NCI-H748 (cell line): ENCODE data around the gene MTG1.
"Not testable (repeated sequence)": the region's sequence is repeated elsewhere in the genome, so short reads cannot be mapped to it uniquely, and the experiment has no call there.

Experiments
- DNase-seq: peaks from one replicate; lab custom pipeline; 2025; ENCODE audit not compliant: unreplicated experiment; lab: John Stamatoyannopoulos, UW

The MTG1 gene

DNA sequence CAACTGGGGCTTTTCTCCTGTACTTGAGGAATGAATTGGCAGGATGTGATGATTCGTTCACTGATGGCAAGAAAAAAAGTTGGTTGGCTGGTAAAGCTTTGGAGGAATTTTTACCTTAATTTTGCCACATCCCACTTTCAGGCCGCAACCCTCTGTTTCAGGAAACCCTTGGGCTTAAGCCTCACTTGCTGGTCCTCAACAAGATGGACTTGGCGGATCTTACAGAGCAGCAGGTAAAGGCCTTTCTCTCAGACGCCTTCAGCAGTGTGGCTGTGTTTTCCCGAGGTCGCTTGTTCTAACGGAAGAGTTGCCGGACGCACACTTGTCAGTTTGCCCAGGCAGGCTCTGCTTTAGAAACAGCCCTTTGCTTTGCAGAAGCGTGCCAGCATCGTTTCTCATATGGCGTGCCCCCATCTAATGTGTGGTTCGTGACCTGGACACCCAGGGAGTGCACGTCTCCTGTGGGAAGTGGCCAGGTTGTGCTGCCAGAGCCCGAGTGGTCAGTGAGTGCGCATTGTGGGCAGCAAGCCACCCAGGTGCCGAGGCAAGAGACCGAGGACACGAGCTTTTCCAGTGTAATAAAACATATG is 2.2 kb downstream of the MTG1 start:
- DNase-seq, result no peak

DNA sequence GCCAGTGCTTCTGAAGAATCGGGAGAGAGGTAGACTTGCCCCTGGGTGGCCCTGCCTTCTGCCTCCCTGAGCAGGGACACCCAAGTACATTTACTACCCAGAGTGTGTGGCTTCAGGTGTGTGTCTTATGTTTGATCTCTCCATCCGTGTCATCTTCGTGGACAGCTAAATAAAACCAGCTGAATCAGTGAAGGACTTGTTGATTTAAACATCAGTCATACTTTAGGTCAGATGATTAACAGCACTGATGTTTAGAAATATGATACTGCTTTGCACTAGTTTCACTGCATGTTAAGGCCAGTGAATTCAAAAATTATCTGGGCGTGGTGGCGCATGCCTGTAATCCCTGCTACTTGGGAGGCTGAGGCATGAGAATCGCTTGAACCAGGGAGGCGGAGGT is 4.0 kb downstream of the MTG1 start:
- no peak for DNase-seq

DNA sequence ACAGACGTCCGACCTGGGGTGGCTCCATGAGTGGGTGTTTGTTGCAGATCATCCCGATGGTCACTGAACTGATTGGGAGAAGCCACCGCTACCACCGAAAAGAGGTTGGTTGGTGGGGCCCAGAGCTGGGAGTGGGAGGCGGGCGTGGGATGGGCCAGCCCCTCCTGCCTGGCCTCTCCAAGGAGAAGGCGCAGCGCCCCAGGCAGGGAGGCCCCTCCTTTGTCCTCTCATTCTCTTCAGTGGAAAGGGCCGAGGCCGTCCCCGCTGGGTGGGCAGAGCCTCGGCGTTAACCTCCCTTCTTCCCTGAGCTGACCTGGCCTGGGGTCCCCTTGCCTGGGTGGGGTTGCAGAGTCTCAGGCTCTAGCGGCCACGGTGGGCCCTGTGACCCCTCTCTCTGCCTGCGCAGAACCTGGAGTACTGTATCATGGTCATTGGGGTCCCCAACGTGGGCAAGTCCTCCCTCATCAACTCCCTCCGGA is 5.2 kb downstream of the MTG1 start:
- no peak for DNase-seq

DNA sequence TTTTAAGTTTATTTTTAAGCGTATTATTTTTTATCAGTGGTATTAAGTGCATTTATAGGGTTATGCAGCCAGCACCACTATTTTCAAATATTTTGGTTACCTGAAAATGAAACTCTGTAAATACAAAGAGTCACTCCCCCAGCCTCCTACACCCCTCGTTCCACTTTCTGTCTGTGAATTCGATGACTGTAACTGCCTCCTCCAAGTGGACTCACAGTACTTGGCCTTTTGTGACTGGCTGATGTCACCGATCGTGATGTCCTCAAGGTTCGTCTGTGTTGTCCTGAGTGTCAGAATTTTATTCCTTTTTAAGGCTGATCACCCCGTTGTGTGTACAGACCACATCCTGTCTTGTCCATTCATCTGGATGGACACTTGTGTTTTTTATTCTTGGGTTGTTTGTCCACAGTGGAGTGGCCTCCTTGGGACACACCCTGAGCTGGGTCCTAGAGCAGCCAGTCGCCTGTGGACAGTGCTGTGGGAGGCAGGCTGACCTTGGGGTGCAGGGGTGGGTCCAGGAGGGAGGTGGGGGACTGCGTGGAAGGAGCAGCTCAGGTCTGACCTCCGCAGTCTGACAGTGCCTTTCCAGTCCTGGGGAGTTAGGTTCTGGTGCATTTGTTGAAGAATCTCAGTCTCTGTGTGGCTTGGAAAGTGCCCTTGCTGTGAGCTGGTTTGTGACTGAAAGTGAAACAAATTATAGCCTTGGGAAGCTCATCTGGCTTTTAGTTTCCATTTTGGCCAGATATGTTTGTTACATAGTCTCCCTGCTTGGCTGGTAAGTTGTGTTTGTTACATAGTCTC is 6.9 kb downstream of the MTG1 start:
- DNase-seq, result no peak

DNA sequence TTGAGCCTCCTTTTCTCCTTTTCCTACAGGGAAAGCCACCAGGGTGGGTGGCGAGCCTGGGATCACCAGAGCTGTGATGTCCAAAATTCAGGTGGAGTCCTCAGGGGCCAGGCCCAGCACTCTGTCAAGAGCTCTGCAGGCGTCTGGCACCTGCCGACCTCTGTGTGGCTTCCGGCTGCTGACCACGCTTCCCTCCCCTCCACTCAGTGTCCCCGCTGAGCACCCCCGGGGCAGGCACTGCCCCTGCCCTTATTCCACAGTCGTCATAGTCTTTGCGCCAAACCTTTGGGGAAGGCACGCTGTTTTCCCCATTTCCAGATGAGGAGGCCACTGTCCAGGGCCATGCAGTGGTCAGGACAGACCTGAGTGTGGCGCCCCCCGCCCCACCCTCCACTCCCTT is 7.5 kb downstream of the MTG1 start:
- DNase-seq, result no peak

DNA sequence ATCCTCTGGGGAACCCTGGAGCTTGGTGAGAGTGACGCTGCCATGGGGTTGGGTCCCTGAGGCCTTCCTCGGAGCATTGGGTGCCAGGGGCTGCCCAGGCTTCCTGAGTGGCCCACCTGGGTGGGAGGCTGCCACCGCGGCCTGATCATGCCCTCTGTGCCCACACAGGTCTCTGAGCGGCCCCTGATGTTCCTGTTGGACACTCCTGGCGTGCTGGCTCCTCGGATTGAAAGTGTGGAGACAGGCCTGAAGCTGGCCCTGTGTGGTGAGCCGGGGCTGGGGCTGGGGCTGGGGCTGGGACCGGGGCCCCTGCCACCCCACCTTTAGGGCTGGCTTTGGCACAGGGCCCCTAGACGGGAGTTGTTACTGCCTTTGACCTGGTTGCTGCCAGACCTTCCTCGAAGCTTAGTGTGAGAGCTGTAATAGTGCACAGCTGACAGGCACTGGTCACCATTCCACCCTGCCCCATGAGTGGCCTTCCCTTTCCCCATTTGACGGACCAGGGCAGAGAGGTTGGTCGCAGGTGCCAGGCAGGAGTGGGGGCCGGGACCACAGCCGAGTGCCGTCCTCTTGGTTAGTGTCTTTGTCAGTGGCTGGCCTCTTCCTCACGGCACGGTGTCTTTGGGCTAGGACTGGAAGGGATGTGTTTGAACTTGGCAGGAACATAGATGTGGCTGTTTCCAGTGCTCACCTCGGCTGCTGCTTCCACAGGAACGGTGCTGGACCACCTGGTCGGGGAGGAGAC is 8.2 kb downstream of the MTG1 start:
- DNase-seq, result no peak

DNA sequence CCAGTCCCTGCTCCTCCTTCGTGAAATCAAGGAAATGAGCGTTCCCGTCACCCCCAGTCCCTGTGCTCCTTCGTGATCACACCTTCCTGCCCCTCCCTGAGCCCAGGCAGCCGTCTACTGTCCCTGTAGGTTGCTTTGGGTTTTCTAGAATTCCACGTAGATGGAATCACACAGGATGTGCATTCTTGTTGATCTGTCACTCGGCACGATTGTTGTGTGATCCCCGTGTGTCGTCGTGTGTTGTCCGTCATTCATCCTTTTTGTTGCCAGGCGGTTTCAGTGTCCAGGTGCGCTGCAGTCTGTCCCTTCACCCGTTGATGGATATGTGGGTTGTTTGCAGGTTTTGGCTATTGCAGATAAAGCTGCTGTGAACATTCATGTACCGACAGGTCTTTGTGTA is 9.4 kb downstream of the MTG1 start:
- DNase-seq, result no peak

DNA sequence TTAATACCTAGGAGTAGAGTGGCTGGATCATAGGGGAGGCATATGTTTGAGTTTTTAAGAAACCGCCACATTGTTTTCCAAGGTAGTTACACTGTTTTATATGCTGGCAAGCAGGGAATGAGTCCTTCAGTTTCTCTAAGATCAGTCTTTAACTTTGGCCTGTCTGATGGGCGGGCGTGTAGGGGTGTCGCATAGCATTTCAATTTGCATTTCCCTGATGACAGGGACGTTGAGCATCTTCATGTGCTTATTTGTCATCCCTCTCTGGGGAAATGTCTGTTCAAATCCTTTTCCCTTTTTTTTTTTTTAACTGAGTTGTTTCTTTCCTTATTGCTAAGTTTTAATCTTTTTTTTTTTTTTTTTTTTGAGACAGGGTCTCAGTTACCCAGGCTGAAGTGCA is 9.8 kb downstream of the MTG1 start:
- no peak for DNase-seq

DNA sequence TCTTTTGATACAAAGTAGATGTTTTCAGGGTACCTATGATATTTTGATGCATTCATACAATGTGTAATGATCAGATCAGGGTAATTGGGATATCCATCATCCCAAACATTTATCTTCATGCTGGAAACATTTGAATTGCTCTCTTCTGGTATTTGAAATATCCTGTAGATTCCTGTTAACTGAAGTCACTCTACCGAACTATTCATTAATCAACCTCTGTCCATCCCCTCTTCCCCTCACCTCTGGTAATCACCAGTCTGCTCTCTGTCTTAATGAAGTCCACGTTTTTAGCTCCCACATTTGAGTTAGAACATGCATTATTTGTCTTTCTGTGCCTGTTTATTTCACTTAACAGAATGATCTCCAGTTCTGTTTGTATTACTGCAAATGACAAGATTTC is 11.3 kb downstream of the MTG1 start:
- DNase-seq, result no peak

DNA sequence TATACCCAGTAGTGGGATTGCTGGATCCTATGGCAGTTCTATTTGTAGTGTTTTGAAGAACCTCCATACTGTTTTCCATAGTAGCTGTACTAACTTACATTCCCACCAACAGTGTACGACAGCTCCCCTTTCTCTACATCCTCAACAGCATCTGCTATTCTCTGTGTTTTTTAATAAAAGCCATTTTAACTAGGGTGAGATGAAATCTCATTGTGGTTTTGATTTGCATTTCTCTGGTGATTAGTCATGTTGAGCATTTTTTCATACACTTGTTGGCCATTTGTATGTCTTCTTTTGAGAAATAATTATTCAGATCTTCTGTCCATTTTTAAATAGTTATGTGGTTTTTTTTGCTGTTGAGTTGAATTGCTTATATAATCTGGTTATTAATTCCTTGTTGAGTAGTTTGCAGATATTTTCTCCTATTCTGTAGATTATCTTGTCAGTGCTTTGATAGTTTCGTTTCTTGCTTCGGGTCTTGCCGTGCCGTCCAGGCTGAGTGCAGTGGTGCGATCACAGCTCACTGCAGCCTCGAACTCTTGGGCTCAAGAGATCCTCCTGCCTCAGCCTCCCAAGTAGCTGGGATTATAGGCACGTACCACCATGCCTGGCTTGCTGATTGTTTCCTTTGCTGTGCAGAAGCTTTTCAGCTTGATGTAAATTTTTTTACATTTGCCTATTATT is 12.0 kb downstream of the MTG1 start:
- no peak for DNase-seq

DNA sequence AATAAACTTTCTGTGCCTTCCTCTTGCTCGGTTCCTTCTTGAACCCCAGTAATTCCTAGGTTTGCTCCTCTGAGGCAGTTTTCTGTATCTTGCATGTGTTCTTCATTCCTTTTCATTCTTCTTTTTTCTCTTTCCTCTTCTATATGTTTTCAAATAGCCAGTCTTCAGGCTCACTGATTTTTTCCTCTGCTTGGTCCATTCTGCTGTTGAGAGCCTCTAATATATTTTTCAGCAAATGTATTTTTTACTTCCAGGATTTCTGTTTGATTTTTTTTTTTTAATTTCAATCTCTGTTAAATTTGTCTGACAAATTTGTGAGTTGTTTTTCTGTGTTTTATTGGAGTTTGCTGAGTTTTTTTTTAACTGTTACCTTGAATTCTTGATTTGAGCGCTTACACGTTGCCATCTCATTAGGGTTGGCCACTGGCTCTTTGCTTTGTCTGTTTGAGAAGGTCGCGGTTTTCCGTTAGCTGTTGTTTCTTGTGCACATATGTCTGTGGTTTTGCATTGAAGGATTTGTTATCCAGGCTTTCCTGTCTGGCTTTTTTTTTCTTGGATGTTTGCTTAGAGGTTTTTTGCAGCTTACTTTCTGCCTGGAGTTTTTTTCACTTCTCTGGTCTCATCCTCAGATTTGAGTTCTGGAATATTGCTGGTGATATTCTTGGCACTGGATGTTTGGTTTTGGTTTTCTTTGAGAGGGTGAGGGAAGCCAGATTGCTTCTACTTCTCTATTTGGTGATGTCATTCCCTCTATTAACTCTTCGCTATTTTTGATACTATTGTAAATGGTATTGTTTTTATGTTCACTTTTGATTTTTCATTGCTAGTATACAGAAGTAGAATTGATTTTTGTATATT is 17.8 kb downstream of the MTG1 start:
- no peak for DNase-seq

DNA sequence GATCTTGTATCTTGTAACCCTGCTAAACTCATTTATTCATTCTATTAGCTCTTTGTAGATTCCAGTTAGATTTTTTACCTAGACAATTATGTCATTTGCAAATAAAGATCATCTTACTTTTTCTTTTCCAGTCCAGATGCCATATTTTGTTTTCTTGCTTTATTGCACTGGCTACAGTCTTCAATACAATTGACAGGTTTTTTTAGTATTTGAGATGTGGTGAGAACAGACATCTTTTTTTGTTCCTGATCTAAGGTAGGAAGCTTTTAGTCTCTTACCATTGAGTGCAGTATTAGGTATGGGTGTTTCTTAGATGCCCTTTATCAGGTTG is 18.4 kb downstream of the MTG1 start:
- DNase-seq, result no peak

DNA sequence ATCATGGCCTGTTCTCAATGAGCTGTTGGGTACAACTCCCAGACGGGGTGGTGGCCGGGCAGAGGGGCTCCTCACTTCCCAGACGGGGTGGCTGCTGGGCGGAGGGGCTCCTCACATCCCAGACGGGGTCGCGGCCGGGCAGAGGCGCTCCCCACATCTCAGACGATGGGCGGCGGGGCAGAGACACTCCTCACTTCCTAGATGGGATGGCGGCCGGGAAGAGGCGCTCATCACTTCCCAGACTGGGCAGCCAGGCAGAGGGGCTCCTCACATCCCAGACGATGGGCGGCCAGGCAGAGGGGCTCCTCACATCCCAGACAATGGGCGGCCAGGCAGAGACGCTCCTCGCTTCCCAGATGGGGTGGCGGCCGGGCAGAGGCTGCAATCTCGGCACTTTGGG is 20.4 kb downstream of the MTG1 start:
- not testable (repeated sequence) for DNase-seq

DNA sequence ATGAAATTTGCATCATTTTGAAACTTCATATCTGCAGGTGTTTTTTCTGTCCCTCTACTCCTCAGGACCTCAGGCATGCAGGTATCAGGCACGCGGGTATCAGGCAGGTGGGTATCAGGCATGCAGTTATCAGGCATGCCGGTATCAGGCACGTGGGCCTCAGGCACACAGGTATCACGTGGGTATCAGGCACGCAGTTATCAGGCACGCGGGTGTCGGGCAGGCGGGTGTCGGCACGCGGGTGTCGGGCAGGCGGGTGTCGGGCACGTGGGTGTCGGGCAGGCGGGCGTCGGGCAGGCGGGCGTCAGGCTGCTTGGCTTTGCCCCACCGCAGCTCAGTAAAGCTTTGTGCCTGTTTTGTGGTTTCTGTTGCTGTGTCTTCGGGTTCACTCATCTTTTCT is 21.8 kb downstream of the MTG1 start:
- DNase-seq, result no peak

DNA sequence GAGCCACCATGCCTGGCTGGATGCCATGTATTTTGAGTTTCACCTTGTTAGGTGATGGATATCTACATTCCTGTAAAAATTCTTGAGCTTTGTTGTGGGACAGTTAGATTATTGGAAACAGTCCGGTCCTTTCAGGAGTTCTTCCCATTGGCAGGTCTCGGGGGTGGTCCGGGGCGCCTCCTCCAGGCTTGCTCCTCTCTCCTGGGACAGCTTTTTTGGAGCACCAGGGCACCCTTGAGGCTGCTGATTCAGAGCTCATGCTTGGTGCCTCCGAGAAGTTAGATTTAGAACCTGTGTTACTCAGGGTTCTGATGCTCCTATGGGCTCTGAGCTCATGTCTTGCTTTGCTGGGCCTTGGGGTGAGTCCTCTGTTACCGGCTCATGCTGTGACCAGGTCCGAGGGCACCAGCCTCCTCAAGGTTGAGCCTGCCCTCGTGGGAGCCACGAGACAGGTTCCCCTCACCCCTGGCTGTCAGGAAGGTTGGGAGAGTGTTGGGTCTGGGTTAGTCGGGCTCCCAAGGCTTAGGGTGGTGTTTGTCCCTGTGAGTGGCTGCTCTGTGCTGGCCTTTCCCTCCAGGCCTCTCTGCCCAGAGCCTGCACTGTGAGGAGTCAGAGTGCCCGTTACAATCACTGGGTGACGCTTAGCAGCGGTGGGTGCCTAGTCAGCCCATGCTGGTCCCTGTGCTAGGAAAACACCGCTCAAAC is 24.5 kb downstream of the MTG1 start:
- DNase-seq, result no peak

DNA sequence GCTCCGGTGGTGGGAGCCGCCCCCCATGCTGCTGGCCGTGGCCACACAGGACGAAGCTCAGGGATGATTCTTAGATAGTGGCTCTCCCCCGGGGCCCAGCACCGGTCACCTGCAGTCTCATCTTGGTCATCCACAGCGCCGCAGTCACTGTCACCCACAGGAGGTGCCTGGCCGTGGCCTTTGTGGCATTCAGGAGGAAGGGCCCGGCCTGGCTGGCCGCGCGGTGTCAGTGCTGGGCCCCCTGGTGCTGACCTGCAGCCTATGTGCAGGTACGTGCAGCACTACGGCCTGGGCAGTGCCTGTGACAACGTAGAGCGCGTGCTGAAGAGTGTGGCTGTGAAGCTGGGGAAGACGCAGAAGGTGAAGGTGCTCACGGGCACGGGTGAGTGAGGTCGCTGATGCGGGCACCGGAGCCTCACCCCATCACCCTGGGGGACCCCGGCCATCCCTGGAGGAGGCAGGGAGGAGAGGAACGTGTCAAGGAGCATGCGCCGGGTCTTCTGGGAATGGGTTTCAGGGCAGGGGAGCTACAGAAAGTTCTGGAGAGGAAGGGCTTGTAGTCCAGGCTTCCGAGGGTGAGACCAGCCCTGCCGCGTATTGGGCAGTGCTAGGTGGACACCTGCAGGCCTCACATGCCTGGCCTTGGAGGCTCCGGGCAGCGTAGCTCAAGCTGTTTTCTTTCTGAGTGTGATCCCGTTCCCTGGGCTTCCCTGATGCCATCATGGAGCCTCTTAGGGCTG is 25.4 kb downstream of the MTG1 start:
- DNase-seq, result no peak

DNA sequence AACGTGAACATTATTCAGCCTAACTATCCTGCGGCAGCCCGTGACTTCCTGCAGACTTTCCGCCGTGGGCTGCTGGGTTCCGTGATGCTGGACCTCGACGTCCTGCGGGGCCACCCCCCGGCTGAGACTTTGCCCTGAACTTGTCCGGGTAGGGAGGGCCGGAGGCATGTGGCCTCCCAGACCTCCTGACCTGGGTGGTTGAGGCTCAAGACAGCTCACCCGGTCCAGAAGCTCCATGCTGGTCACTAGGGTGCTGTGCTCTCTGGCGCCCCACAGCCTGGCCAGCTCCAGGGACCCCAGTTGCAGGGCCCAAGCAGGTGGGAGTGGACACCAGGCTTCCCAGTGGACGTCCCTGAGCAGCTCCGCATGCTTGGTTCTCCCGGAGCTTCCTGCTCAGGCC is 26.1 kb downstream of the MTG1 start:
- DNase-seq, result no peak

DNA sequence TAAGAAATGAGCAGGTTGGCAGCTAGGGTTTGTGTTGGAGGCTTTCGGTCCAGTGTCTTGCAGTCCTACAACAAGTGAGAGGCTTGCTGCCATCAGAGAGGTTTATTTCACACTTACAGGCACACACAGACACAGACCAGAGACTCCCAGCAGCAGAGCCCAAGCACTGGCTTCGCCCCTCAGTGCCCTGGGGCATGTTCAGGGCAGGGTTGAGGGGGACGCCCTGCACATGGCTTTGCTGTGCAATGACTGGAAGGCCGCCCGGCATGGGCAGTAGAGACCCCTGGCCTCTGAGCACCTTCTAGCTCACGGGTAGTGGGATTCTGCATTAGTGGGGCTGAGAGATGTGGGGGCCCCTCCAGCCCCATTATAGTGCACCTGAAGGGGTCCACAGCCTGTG is 26.6 kb downstream of the MTG1 start:
- DNase-seq, result no peak
